Bronchial epithelial cell (primary cell): ENCODE results near the gene POLR1A. TPM values are rescaled to one million over a fixed set of nuclear protein-coding genes. Genes with fewer than 3 reads are reported as not detected.

Experiments used
- DNase-seq: peaks from one replicate; pipeline ENCODE4 v3.0.0-alpha.2; 2010; ENCODE audit warnings: low read depth
- FAIRE-seq: peaks from 2 replicates; lab custom pipeline; 2011; peaks lifted over from hg19 to GRCh38; lab: Jason Lieb, UNC
- H3K27me3 ChIP-seq: 2 replicates; pipeline ENCODE4 v1.5.1; 2011; ENCODE audit warnings: low read length; ENCODE audit not compliant: control insufficient read depth, insufficient read depth
- H3K36me3 ChIP-seq: 2 replicates; pipeline ENCODE4 v1.5.1; 2011; ENCODE audit warnings: low read length; ENCODE audit not compliant: control insufficient read depth, insufficient read depth
- H3K4me3 ChIP-seq: 2 replicates; pipeline ENCODE4 v1.5.1; 2011; ENCODE audit warnings: mild to moderate bottlenecking, low read depth, low read length, control low read depth
- CTCF ChIP-seq: IDR thresholded peaks from 2 replicates; pipeline ENCODE4 v1.5.1; 2011; ENCODE audit warnings: mild to moderate bottlenecking, moderate library complexity, low read length, control low read depth, inconsistent platforms; ENCODE audit not compliant: insufficient read depth, severe bottlenecking
- total RNA-seq: library from RNA; depleted of rRNA; stranded (reverse); fragments of >200 nt; gene quantifications from 2 replicates; pipeline ENCODE4 v1.2.1, GENCODE V29; 2014

Gene POLR1A
- total RNA-seq, 1 donor from 2014 or later = 9.7 TPM

- no peak overlapping the region for H3K4me3 ChIP-seq
- TF ChIP-seq CTCF = no peak
- FAIRE-seq (no peak), DNase-seq (no peak)
- no peaks in the 10 kb centered on the region for H3K27me3 ChIP-seq
- H3K36me3 ChIP-seq = peaks cover 20% of the 10 kb centered on the region
These were observed 80.4 kb downstream of the POLR1A start for GRCh38 chr2:86025229-86025820.

DNA sequence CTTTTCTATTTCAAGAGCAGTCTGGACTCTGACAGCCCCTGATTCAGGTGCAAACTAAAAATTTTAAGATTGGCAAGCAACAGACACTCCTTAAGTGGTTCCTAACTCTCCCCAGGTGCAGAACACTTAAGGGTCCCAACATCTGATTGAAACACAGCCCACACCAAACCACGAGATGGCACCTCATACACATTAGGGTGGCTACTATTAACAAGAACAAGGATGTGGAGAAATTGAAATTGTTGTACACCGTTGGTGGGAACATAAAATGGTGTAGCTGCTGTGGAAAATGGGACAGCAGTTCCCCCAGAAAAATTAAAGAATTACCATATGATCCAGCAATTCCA lies 82.3 kb downstream of the POLR1A start:
- Histone ChIP-seq H3K4me3 (no peak overlapping the region), H3K27me3 (no peaks in the 10 kb centered on the region), H3K36me3 (peaks cover 12% of the 10 kb centered on the region)
- no peak for TF ChIP-seq CTCF
- no peak for DNase-seq
- no peak for FAIRE-seq

DNA sequence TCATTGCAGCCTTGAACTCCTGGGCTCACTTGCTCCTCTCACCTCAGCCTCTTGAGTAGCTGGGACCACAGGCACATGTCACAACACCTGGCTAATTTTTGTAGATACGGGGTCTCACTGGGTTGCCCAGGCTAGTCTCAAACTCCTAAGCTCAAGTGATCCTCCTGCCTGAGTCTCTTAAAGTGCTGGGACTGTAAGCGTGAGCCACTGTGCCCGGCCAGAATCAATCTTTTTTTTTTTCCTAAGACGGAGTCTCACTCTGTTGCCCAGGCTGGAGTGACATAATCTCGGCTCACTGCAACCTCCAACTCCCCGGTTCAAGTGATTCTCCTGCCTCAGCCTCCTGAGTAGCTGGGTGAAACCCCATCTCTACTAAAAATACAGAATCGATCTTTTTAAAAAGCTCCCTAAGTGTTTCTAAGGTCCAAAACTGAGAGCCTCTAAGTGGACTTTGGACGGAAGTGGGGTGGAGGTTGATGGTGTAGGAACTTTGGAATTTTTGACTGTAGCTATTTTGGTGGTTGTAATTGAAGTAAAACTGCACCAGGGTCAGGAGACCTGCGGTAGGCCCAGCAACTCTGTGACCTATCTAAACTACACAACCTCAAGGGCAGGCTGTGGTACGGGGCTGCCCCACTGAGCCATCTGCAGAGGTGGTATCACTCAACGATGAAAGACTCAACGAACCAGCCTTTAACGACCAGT lies 82.9 kb downstream of the POLR1A start:
- no peak overlapping the region for H3K4me3 ChIP-seq
- H3K27me3 ChIP-seq = no peaks in the 10 kb centered on the region
- TF ChIP-seq CTCF = no peak
- FAIRE-seq (no peak), DNase-seq (no peak)
- H3K36me3 ChIP-seq = peaks cover 10% of the 10 kb centered on the region

GRCh38 chr2:86021396-86022378 lies 84.0 kb downstream of the POLR1A start:
- no peaks in the 10 kb centered on the region for H3K27me3 ChIP-seq
- H3K4me3 ChIP-seq = no peak overlapping the region
- FAIRE-seq (no peak), DNase-seq (no peak)
- H3K36me3 ChIP-seq = peaks cover 2% of the 10 kb centered on the region
- no peak for TF ChIP-seq CTCF

GRCh38 chr2:86020984-86021383 lies 84.7 kb downstream of the POLR1A start:
- Histone ChIP-seq H3K36me3 (no peaks in the 10 kb centered on the region), H3K4me3 (no peak overlapping the region), H3K27me3 (no peaks in the 10 kb centered on the region)
- FAIRE-seq (no peak), DNase-seq (no peak)
- TF ChIP-seq CTCF = no peak
